ENCODE results near the gene NPLOC4.

GRCh38 chr17:81636505-81637288, at the start of gene NPLOC4, which contains the start of gene TSPAN10:
- TF ChIP-seq, protein P1, sequence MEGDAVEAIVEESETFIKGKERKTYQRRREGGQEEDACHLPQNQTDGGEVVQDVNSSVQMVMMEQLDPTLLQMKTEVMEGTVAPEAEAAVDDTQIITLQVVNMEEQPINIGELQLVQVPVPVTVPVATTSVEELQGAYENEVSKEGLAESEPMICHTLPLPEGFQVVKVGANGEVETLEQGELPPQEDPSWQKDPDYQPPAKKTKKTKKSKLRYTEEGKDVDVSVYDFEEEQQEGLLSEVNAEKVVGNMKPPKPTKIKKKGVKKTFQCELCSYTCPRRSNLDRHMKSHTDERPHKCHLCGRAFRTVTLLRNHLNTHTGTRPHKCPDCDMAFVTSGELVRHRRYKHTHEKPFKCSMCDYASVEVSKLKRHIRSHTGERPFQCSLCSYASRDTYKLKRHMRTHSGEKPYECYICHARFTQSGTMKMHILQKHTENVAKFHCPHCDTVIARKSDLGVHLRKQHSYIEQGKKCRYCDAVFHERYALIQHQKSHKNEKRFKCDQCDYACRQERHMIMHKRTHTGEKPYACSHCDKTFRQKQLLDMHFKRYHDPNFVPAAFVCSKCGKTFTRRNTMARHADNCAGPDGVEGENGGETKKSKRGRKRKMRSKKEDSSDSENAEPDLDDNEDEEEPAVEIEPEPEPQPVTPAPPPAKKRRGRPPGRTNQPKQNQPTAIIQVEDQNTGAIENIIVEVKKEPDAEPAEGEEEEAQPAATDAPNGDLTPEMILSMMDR (conservative IDR thresholded peaks at IDR 0.05 in 1 of 2, IDR thresholded peaks at IDR 0.05 in 1 of 2; ENCODE audit: low read depth in 1 of 2, low read length in 2 of 2) = no peak
- TF ChIP-seq EZH2 (IDR thresholded peaks at IDR 0.05; ENCODE audit: low read length, missing control alignments) = no peak

Measured in fibroblast of lung (primary cell).